Kidney epithelial cell (primary cell): ENCODE measurements around the gene PDCD1. TPM values are rescaled to one million over a fixed set of nuclear protein-coding genes. Genes with fewer than 3 reads are reported as not detected.
"Not testable (repeated sequence)": the region's sequence is repeated elsewhere in the genome, so short reads cannot be mapped to it uniquely, and the experiment has no call there.

Experiments
- DNase-seq: peaks from one replicate; pipeline ENCODE4 v3.0.0-alpha.2; 2010; ENCODE audit warnings: low read depth
- H3K27me3 ChIP-seq: 2 replicates; pipeline ENCODE4 v1.6.0; 2011; ENCODE audit warnings: low read length; ENCODE audit not compliant: control insufficient read depth, insufficient read depth
- H3K36me3 ChIP-seq: 2 replicates; pipeline ENCODE4 v1.5.1; 2011; ENCODE audit warnings: low read length; ENCODE audit not compliant: control insufficient read depth, insufficient read depth
- H3K4me3 ChIP-seq: 2 replicates; pipeline ENCODE4 v1.5.1; 2011; ENCODE audit warnings: low read depth, mild to moderate bottlenecking, control low read depth, low read length
- total RNA-seq: library from RNA; depleted of rRNA; stranded (reverse); fragments of >200 nt; gene quantifications from 2 replicates; pipeline ENCODE4 v1.2.3, GENCODE V29; 2015
- TF ChIP-seq, protein P1 (sequence below): IDR thresholded peaks from 2 replicates; pipeline ENCODE4 v1.5.1; 2011; ENCODE audit warnings: mild to moderate bottlenecking, moderate library complexity, low read length, control low read depth, inconsistent platforms; ENCODE audit not compliant: insufficient read depth, poor library complexity, severe bottlenecking

PDCD1 gene
- total RNA-seq, 1 donor from 2014 or later = 1.0 TPM

DNA sequence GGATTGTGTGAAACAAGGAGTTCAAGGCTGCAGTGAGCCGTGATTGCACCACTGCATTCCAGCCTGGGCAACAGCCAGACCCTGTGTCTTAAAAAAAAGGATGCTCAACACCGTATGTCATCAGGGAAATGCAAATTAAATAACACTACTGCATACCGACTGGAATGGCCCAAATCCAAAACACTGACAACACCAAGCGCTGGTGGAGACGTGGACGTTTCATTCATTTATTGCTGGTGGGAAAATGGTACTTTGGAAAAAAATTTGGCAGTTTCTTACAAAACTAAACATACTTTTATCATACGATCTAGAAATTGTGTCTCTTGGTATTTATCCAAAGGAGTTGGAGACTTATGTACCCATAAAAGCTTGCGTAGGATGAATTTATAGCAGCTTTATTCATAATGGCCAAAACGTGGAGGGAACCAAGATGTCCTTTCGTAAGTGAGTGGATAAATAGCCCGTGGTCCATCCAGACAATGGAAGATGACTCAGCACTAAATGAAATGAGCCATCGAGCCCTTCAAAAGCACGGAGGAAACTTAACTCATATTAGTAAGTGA, 25.5 kb downstream of the PDCD1 start:
- DNase-seq = no peak
- TF ChIP-seq, protein P1, sequence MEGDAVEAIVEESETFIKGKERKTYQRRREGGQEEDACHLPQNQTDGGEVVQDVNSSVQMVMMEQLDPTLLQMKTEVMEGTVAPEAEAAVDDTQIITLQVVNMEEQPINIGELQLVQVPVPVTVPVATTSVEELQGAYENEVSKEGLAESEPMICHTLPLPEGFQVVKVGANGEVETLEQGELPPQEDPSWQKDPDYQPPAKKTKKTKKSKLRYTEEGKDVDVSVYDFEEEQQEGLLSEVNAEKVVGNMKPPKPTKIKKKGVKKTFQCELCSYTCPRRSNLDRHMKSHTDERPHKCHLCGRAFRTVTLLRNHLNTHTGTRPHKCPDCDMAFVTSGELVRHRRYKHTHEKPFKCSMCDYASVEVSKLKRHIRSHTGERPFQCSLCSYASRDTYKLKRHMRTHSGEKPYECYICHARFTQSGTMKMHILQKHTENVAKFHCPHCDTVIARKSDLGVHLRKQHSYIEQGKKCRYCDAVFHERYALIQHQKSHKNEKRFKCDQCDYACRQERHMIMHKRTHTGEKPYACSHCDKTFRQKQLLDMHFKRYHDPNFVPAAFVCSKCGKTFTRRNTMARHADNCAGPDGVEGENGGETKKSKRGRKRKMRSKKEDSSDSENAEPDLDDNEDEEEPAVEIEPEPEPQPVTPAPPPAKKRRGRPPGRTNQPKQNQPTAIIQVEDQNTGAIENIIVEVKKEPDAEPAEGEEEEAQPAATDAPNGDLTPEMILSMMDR = no peak
- Histone ChIP-seq H3K27me3 (peaks cover 5% of the 10 kb centered on the region), H3K4me3 (no peak overlapping the region), H3K36me3 (no peaks in the 10 kb centered on the region)

DNA sequence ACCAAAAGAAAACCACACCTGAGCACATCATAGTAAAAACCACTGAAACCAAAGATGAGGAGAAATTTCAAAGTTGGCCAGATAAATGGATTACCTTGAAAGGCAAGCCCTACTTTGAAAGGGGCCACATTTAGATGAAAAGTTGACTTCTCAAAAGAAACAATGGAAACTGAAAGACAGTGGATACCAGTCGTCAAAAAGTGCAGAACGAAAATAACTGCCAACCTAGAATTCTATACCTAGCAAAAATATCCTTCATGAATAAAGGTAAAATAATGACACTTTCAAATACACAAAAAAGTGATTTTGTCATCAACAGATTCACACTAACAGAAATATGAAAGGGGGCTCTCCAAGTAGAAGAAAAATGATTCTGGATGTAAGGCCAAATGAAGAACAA, 31.3 kb downstream of the PDCD1 start:
- TF ChIP-seq, protein P1 = no peak
- Histone ChIP-seq H3K27me3 (no peaks in the 10 kb centered on the region), H3K36me3 (no peaks in the 10 kb centered on the region), H3K4me3 (no peak overlapping the region)
- no peak for DNase-seq

- H3K27me3 ChIP-seq, DNase-seq, H3K4me3 ChIP-seq, H3K36me3 ChIP-seq: not testable (repeated sequence)
These were observed 34.9 kb downstream of the PDCD1 start for GRCh38 chr2:241823531-241824437.

DNA sequence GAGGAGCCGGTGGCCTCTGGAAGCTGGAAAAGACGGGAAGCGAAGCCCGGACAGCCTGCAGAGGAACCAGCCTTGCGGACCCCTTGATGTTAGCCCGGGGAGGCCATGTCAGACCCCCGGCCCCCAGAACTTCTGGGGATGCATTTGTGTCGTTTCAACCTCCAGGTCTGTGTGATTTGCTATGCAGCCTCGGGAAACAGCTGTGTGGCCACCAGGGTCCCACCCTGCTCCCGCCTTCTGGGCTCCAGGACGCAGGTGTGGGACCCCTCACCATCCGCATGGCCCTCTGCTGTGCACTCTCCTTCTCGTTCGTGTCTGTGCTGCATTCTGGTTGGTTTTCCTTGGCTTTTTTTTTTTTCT, 36.5 kb downstream of the PDCD1 start:
- Histone ChIP-seq H3K27me3 (no peaks in the 10 kb centered on the region), H3K4me3 (no peak overlapping the region), H3K36me3 (no peaks in the 10 kb centered on the region)
- TF ChIP-seq, protein P1 = no peak
- no peak for DNase-seq

DNA sequence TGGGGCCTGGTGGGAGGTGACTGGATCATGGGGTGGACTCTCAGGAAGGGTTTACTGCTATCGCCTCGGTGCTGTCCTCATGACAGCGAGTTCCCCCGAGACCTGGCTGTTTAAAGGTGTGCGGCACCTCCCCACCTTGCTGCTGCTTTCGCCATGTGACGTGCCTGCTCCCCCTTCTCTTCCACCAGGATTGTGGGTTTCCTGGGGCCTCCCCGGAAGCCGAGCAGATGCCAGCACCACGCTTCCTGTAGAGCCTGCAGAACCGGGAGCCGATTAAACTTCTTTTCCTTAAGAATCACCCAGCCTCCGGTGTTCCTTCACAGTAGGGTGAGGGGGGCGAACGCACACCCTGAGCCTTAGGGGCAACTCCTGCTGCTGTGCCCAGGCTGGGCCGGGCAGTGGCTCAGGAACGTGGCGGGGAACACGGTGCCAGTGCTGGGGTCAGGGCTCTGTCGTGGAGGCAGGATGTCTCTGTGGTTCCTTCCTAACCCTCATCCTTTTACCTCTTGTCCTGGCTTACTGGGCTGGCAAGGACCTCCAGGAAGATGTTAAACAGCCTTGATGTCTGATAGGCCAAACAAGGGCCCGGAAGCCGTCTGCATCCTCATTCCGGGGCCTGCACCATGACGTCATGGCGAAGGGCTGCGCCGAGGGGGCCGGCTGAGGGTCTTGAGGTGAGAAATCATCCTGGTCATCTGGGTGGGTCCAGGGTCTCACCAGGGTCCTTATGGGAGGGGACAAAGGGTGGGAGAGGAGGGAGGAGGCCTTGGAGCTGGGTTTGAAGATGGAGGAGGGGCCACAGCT, 37.0 kb downstream of the PDCD1 start:
- TF ChIP-seq, protein P1 = no peak
- no peak overlapping the region for H3K4me3 ChIP-seq
- no peaks in the 10 kb centered on the region for H3K27me3 ChIP-seq
- no peaks in the 10 kb centered on the region for H3K36me3 ChIP-seq
- DNase-seq = no peak
